ENCODE measurements around the gene GZMM.

GZMM gene

GRCh38 chr19:535017-535835 lies 8.6 kb upstream of the GZMM start:
- DNase-seq, result no peak

- DNase-seq, result no peak
Measured at GRCh38 chr19:536031-536880, 7.6 kb upstream of the GZMM start.

DNA sequence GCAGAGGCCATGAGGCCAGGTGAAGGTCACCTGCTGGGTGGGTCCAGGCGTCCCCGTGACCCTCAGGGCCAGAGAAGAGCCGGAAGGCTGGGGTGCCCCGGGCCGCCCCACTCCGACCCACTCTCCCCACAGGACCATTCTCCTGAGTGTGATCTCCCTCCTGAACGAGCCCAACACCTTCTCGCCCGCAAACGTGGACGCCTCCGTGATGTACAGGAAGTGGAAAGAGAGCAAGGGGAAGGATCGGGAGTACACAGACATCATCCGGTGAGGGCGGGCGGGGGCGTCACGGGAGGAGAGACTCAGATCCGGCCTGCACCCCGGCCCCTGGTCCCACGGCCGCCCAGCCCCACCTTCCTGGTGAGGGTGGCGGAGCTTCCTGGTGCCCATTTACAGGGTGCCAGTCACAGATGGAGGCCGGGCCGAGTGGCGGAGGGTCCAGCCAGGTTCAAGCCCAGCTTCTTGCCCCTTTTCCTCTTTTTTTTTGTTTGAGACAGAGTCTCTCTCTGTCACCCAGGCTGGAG lies 6.9 kb upstream of the GZMM start:
- no peak for DNase-seq

DNA sequence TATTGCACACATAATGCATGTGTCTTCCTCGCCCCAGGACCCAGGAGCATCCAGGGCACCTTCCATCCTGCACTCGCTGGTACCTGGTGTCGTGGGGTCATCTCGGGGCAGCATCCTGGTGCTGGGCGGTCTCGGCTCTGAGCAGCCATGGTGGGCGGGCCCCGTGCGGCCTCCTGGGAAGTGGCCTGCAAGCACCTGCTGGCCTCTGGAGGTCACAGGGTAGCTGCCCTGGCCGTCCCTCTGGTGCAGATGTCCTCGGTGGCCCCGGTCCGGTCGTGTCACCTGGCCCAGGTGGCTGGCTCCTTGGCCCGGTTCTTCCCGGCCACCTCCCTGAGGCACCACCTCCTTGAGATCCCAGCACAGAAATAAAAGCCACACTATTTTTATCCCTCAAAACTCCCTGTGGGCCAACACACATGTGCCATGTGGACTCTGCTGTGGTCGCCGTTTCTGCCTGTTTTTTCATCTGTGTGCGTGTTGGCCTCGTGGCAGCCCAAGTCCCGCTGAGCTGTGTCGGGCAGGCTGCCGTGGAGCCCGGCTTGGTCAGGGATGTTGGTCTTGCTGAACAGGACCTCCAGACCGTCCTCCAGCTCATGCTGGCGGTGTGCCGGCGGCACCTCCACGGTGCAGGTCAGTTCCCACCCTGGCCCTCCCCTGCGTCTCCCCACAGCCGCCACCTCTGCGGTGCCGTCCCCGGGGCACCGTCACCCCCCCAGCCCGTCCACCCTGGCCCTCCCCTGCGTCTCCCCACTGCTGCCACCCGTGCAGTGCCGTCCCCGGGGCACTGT lies 5.0 kb upstream of the GZMM start:
- DNase-seq, result no peak

DNA sequence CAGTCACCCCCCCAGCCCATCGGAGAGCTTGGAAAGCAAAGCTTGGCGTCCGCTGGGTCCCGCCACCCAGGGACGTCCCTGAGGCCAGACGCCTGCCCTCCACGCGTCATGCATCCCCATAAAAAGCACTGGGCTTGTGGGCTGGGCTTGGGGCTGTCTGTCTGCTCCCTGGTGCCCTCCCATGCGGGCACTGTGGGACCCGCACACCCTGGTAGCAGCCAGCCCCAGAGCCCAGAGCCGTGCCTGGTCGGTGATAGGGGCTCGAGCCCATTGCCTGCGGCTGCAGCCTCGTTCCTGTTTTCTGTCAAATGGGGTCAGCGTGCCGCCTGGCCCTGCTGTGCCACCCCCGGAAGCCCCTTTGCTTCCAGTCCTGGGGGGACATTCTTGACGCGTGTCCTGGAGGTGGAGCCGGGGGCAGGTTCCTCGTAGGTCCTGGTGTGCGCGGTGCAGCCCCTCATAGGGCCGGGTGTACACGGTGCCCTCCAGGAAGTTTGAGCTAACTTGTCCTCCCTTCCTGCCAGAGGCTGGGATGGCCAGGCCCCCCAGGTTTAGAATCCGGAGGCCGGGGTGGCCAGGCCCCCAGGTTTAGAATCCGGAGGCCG lies 4.3 kb upstream of the GZMM start:
- no peak for DNase-seq

DNA sequence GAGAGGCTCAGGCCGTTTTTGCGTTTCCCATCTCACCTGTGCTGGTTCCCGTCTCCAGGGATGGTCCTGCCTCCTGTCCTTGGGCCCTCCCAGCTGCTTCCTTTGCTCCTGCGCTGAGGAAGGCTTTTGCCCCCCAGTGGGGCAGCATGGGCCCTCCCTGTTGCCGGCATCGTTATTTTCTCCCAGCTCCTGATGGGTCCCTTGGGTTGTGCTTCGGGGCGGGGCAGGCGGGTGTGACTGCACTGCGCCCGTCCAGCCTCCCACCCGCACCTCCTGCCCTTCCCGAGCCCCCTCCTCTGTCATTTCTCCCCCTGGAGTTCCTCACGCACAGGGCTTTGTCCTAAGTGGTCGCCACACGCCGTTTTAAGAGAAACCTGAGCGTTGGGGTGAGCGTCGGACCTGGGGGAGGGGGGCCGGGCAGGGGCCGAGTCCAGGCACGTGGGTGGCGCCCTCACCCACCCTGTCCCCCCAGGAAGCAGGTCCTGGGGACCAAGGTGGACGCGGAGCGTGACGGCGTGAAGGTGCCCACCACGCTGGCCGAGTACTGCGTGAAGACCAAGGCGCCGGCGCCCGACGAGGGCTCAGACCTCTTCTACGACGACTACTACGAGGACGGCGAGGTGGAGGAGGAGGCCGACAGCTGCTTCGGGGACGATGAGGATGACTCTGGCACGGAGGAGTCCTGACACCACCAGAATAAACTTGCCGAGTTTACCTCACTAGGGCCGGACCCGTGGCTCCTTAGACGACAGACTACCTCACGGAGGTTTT lies 2.8 kb upstream of the GZMM start:
- no peak for DNase-seq

DNA sequence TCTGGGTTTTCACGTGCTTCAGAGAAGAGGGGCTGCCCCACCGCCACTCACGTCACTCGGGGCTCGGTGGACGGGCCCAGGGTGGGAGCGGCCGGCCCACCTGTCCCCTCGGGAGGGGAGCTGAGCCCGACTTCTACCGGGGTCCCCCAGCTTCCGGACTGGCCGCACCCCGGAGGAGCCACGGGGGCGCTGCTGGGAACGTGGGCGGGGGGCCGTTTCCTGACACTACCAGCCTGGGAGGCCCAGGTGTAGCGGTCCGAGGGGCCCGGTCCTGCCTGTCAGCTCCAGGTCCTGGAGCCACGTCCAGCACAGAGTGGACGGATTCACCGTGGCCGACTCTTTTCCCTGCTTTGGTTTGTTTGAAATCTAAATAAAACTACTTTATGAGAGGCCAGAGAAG lies 2.2 kb upstream of the GZMM start:
- no peak for DNase-seq

DNA sequence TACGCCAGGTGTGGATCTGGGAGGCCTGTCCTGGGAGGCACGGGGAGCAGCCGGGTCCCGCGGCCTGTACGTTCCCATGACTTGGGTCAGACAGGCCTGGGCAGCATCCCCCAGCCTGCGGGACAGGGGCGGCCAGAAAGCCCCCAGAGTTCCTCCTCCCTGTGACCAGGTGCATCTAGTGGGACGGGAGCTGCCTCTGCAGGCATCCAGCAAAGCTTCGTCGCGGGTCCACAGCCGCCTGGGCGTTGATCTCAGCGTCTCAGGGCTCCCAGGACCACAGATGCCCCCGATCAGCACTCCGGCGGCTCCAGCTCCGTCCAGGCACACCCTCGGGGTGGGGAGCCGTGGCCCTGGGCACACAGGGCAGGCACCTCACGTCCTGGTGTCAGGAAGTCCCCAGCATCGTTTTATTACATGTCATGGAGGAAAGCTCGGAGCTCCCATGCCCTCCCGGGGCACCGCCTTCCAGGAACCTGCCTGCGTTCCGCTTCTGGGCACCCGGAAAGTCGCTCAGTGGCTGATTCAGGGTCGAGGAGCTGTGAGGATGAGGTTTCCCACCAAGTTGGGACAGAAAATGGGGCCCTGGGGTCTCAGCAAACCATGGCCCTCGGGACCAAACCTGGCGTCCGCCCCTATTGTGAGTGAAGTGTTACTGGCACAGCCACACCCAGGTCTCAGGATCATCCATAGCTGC lies 1.5 kb upstream of the GZMM start:
- DNase-seq, result no peak

DNA sequence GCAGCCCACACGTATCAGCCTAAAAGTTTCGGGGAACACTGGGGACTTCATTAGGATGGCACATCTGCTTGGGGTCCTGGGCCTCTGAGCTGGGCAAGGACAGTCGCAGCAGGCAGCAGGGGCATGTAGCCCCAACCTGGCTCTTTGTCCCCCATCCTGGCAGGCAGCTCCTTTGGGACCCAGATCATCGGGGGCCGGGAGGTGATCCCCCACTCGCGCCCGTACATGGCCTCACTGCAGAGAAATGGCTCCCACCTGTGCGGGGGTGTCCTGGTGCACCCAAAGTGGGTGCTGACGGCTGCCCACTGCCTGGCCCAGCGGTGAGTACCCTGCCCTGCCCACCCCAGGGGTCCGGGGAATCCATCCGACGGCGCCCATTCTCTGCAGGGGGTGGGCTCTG lies 3.3 kb downstream of the GZMM start:
- DNase-seq, result no peak

DNA sequence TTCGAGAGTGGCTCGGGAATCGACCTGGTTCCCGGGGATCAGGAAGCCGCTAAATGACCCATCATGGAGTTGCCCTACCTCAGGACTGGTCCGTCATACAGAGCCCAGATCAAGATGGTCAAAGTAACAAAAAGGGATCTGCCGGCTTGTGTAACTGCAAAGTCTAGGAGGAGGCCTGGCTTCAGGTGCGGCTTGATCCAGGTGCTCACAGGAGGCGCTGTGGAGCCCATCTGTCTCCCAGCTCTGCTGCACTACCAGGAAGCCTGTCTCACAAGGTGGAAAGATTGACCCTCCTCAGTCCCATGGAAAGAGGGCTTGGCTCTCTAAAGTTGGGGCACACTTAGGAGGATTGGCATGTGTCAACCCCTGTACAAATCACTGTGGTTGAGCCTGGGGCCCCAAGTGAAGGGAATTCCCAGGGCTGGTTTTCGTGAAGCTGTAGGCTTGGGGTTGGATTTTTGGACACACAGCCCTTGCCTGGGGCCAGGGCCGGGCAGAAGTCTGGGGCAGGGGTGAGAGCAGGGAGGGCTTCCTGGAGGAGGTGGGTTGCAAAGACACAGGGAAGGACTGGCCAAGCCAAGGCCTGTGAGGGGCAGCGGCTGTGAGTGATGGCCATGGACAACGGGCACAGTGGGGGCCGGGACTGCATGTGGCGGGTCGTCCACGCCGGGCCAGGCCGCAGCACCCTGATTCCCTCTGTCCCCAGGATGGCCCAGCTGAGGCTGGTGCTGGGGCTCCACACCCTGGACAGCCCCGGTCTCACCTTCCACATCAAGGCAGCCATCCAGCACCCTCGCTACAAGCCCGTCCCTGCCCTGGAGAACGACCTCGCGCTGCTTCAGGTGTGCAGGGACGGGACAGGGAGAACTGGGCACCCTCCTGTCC lies 4.2 kb downstream of the GZMM start:
- no peak for DNase-seq

DNA sequence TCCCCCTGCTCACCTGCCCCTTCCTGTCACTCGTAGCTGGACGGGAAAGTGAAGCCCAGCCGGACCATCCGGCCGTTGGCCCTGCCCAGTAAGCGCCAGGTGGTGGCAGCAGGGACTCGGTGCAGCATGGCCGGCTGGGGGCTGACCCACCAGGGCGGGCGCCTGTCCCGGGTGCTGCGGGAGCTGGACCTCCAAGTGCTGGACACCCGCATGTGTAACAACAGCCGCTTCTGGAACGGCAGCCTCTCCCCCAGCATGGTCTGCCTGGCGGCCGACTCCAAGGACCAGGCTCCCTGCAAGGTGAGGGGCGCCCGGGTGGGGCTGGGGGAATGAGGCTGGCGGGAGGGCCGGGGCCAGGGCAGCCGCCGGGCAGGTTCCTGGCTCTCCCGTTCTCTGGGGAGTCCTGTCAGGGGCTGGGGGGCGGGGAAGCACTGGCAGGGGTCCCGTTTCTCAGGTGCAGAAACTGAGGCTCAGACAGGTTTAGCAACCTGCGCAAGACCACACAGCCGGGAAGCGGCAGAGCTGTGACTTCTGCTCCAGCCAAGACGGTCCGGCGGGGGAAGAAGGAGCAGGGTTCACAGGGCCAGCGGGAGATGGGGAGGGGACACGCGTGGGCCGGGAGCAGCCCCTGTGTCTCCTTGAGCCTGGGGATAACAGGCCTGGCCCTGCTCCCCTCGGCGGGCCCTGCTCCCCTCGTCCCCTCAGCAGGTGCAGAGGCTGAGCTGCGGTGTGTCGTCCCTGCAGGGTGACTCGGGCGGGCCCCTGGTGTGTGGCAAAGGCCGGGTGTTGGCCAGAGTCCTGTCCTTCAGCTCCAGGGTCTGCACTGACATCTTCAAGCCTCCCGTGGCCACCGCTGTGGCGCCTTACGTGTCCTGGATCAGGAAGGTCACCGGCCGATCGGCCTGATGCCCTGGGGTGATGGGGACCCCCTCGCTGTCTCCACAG lies 5.3 kb downstream of the GZMM start:
- no peak for DNase-seq

DNA sequence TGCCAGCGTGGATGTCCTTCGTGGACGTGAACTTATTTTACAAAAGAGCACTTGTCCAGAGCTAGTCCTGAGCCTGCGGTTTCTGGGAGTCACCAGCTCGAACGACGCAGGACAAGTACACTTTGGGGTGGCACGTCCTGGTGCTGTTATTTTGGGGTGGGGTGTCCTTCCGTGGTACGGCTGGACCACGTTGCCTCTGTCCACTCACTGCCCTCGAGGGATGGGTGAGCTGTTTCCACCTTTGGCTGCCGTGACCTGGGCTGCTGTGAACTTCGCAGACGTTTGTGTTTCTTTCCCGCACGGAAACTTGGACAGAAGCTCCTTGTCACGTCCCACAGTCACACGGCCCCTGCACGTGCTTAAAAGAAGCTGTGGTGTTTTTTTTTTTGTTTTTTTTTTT lies 11.0 kb downstream of the GZMM start:
- no peak for DNase-seq

GRCh38 chr19:555474-555808 lies 11.6 kb downstream of the GZMM start:
- DNase-seq, result no peak

DNA sequence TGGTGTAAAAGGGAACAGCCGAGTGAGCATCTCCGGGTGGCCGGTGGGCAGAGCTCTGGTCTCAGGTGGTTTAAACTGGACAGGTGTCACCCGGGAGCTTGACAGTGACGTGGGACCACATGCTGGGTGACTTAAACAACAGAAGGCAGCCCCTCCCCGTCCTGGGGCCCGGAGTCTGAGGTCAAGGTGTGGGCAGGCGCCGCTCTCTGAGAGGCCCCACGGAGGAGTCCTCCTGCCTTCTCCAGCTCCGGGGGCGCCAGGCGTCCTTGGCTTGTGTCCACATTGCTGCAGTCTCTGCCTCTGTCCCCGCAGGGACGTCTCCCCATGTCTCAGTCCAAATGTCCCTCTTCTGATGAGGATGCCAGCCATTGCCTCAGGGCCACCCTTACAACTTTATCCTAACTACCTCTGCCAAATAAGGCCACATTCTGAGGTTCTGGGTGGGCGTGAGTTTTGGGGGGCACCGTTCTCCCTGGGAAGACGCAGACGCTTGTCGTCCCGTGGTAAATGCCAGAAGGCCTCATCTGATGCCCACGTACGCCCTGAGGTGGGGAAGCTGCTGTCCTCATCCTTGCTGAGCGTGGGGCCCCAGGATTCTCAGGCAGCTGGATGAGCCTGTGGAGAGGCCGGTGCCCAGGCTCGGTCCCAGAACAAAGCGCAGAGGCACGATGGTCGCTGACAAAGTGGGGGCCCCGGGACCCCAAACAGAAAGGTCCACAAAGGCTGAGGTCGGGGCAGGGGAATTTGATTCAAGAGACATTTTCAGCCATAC lies 12.9 kb downstream of the GZMM start:
- DNase-seq, result no peak

DNA sequence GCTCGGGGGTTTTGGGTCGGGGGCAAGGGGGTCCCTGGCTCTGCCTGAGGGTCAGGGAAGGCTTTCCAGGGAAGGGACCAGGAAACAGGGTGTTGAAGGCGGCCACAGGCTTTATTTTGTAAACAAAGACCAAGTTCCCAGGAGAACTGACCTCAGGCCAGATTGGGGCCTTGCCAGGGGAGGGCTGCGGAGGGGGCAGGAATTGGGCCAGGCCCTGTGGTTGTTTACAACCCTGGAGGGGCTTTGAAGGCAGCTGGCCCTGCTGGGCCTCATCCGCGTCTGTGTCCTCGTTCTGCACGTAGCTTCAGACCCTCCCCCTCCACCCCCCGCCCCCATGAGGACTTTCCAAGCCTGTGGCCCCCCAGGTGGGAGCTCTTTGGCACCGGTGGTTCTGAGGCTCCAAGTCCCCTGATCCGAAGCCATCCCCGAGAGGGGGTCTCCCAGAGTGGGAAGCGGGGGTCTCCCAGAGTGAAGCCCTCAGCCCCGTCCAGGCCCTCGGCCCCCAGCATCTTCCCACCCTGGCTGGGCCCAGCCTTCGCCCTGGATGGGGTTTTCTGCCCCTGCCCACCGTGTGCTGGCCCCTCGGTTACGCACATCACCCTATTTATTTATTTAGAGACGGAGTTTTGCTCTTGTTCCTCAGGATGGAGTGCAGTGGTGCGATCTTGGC lies 15.1 kb downstream of the GZMM start:
- no peak for DNase-seq

- no peak for DNase-seq
Measured at GRCh38 chr19:560121-560520, 16.3 kb downstream of the GZMM start.

DNA sequence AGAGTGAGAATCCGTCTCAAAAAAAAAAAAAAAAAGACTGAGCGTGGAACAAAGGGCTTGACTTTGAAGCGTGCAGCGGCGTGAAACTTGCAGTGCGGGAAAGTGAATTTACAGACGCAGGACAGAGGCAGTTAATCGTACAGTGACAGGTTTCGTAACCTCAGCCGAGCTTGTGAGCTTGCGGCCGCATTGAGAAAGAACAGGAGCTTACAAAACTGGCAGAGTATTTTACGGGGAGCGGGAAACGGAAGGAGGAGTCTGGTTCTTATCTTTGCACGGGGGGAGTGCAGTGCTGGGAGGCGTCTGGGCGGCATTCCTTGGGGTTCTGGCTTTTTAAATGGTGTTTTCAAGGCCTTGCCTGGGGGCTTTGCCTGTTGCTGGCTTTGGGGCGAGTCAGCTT lies 22.6 kb downstream of the GZMM start:
- no peak for DNase-seq

GRCh38 chr19:566844-567243 lies 23.0 kb downstream of the GZMM start:
- DNase-seq, result no peak
